Upper lobe of left lung (tissue), 6 donors: ENCODE data around the gene RSPO1. TPM values are rescaled to one million over a fixed set of nuclear protein-coding genes. Genes with fewer than 3 reads are reported as not detected.
"Not testable (repeated sequence)": the region's sequence is repeated elsewhere in the genome, so short reads cannot be mapped to it uniquely, and the experiment has no call there.

ENCODE experiments used
- ATAC-seq, 2 donors: fragments of 200-7000 bp; cut with Tn5 transposase; one replicate each; pipeline ENCODE4 v1.9.1; 2022; ENCODE audit warnings: mild to moderate bottlenecking in 2 of 2, moderate library complexity in 2 of 2; ENCODE audit not compliant: low FRiP score in 2 of 2
- DNase-seq, 2 donors: peaks; one replicate each; pipeline ENCODE4 v3.0.0-alpha.2; 2019 to 2020
- H3K27ac ChIP-seq, 4 donors: fragments of 200-600 bp; sonication (generic); one replicate each; pipeline ENCODE4 v1.5.1; 2016 to 2019
- H3K27me3 ChIP-seq, 4 donors: fragments of 200-600 bp; sonication (generic); one replicate each; pipeline ENCODE4 v1.5.1; 2017 to 2019
- H3K36me3 ChIP-seq, 4 donors: fragments of 200-600 bp; sonication (generic); one replicate each; pipeline ENCODE4 v1.5.1; 2016 to 2019
- H3K4me1 ChIP-seq, 4 donors: fragments of 200-600 bp; sonication (generic); one replicate each; pipeline ENCODE4 v1.5.1; 2018 to 2019
- H3K4me3 ChIP-seq, 4 donors: fragments of 200-600 bp; sonication (generic); one replicate each; pipeline ENCODE4 v1.5.1; 2017 to 2019; ENCODE audit warnings: mild to moderate bottlenecking in 2 of 4, moderate library complexity in 1 of 4
- H3K9me3 ChIP-seq, 4 donors: fragments of 200-600 bp; sonication (generic); one replicate each; pipeline ENCODE4 v1.5.1; 2018 to 2019
- EP300 ChIP-seq, 4 donors: sonication (generic); formaldehyde crosslinking; IDR thresholded peaks; one replicate each; pipeline ENCODE4 v1.5.1; 2017; ENCODE audit warnings: antibody characterized with exemption in 4 of 4, control low read depth in 2 of 4
- POLR2A ChIP-seq, 4 donors: fragments of 450-650 bp; IDR thresholded peaks; one replicate each; pipeline ENCODE4 v1.5.1; 2016 to 2017; ENCODE audit warnings: antibody characterized with exemption in 4 of 4, mild to moderate bottlenecking in 2 of 4
- POLR2AphosphoS5 ChIP-seq, 2 donors: sonication (generic); formaldehyde crosslinking; IDR thresholded peaks; one replicate each; pipeline ENCODE4 v1.5.1; 2017; ENCODE audit warnings: antibody characterized with exemption in 2 of 2
- WGBS, 2 donors: methylation state at CpG; one replicate each; pipeline ENCODE4 v1.1.5; 2017 to 2018; 5-methylcytosine and 5-hydroxymethylcytosine counted together
- total RNA-seq, 6 donors: library from RNA; depleted of rRNA in 4 of 6; stranded (reverse); fragments of >200 nt in 4 of 6; gene quantifications; one replicate each; pipeline versions ENCODE4 v1.1.0 to v1.2.1, GENCODE V29; 2016 to 2021
- TF ChIP-seq, protein P1 (sequence below), 6 experiments: fragments of 450-650 bp in 4 of 6; fragments of 200-600 bp in 2 of 6; sonication (generic) in 2 of 6; IDR thresholded peaks; one replicate each; pipeline ENCODE4 v1.5.1; 2016 to 2019; ENCODE audit warnings: antibody characterized with exemption in 6 of 6
- donor health status: DM: no; HTN: no; CAD: no; lungs with moderate emphysema.
- donor health status: DM: no; HTN: yes; CAD: no; lungs with severe emphysema.

RSPO1 gene
- total RNA-seq, result 1 to 10 TPM in 5 of 6 donors, under 1 TPM in 1; 0.98 to 5.4 (median 3.5) TPM

DNA sequence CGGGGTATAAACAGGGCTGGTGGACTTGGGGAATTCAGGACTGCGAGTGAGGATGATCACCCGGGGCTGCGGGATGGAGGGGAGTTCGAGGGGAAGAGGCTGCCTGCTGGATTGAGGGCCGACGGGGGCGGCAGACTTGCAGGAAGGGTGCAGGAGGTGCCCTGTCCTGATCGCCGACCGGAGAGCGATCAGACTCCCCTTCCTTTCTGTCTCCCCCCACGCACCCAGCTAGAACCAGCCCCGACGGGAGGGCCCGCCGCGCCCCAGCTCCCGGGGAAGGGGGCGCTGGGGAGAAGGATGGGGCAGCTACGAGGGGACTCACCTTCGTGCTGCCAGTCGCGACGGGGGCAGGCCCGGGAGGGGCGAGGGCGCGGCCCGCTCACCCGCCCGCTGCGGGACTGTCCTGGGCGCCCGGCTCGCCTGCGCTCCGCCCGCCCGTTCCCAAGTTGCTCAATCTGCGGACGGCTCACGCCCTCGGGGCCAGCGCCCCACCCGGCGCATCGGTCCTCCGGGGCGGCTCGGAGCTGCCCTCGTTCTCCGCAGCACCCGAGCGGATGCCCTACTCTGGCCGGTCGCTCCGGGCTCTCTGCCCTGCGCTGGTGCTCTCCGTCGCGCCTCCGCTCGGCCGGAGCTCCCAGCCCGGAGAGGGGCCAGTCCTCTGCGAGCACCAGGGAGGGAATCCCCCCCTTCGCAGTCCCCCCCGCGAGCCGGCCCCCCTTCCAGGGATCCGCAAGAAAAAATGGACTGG is at the start of gene RSPO1:
Gene RSPO1, minus strand, starts transcription at position 649 of the 748 bp plus-strand sequence. CDS start 5,231 bp downstream, outside the sequence.
- ATAC-seq (peak in 1 of 2 donors; percentile 63), DNase-seq (peak in 1 of 2 donors; percentile 87)
- TF ChIP-seq POLR2AphosphoS5 (IDR thresholded peaks at IDR 0.05) (no peak), EP300 (IDR thresholded peaks at IDR 0.05) (no peak), POLR2A (IDR thresholded peaks at IDR 0.05) (peak in 1 of 4 donors; percentile 14)
- TF ChIP-seq, protein P1, sequence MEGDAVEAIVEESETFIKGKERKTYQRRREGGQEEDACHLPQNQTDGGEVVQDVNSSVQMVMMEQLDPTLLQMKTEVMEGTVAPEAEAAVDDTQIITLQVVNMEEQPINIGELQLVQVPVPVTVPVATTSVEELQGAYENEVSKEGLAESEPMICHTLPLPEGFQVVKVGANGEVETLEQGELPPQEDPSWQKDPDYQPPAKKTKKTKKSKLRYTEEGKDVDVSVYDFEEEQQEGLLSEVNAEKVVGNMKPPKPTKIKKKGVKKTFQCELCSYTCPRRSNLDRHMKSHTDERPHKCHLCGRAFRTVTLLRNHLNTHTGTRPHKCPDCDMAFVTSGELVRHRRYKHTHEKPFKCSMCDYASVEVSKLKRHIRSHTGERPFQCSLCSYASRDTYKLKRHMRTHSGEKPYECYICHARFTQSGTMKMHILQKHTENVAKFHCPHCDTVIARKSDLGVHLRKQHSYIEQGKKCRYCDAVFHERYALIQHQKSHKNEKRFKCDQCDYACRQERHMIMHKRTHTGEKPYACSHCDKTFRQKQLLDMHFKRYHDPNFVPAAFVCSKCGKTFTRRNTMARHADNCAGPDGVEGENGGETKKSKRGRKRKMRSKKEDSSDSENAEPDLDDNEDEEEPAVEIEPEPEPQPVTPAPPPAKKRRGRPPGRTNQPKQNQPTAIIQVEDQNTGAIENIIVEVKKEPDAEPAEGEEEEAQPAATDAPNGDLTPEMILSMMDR (IDR thresholded peaks at IDR 0.05), result no peak
- H3K27ac ChIP-seq, result peak within 1 kb of the TSS in 1 of 4 donors; percentile 57
- H3K9me3 ChIP-seq, result no peaks in the 10 kb centered on the region
- H3K4me1 ChIP-seq, result peaks cover 9 to 15% (median 12%) of the 10 kb centered on the region in 4 donors
- H3K27me3 ChIP-seq, result peaks cover 0 to 33% (median 23%) of the 10 kb centered on the region in 4 donors
- WGBS, 2 donors, result 2 to 3% methylated on average over 11 to 21 of the region's 72 CpGs
- H3K4me3 ChIP-seq, result peak within 1 kb of the TSS; percentile 10 to 45 (median 38)
- no peaks in the 10 kb centered on the region for H3K36me3 ChIP-seq

DNA sequence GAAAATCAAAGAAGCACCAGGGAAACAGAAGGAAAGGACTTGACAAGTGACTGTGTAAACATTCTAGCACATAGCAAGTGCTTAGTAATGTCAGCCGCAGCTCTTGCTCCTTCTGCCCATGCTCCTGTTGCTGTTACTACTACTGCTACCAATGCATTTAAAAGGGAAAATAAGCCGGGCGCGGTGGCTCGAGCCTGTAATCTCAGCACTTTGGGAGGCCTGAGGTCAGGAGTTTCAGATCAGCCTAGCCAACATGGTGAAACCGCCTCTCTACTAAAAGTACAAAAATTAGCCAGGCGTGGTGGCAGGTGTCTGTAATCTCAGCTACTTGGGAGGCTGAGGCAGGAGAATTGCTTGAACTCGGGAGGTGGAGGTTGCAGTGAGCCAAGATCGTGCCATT is 49.5 kb upstream of the RSPO1 start:
- not testable (repeated sequence) for H3K4me1 ChIP-seq, H3K9me3 ChIP-seq, H3K4me3 ChIP-seq, H3K27ac ChIP-seq, ATAC-seq, H3K27me3 ChIP-seq, DNase-seq
- WGBS, 2 donors, result 90% methylated on average over 9 of the region's 9 CpGs
- peaks cover 5 to 60% (median 40%) of the 10 kb centered on the region in 4 donors for H3K36me3 ChIP-seq

DNA sequence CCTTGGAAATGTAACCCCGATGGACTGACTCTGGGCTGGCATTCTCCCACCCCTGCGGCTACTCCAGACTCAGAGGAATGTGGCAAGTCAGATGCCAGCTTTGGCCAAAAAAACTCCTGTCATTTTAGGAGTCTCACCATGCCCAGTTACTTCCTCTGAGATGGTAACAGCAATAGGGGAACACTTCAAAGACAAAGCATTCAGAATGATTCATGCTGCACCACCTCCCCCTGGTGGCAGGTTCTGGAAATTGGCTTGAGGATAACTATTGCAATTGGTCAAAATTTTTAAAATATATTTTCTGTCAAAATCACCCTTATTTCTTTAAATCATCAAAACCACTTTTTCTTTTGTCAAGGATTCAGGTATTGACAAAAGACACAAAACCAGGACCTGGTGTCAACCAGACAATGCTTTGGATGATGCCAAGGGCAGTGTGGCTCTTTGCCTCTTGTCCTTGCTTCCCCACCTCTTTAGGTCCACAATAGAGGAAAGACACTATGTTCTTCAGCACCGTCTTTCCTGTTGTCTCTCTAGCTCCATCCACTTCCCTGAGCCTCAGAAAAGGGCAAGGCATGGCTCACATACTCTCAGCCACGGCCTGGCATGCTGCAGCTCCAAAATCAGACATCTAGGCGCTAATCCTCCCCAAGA is 47.8 kb upstream of the RSPO1 start:
- Histone ChIP-seq H3K27me3 (no peaks in the 10 kb centered on the region), H3K36me3 (peaks cover 5 to 53% (median 36%) of the 10 kb centered on the region in 4 donors), H3K27ac (no peak overlapping the region), H3K4me1 (no peaks in the 10 kb centered on the region), H3K9me3 (no peaks in the 10 kb centered on the region), H3K4me3 (no peak overlapping the region)
- ATAC-seq (peak; percentile 81 to 86), DNase-seq (peak in 1 of 2 donors; percentile 47)
- 68 to 73% methylated on average over 5 of the region's 5 CpGs for WGBS, 2 donors
- TF ChIP-seq EP300 (IDR thresholded peaks at IDR 0.05) (no peak), POLR2AphosphoS5 (IDR thresholded peaks at IDR 0.05) (no peak), POLR2A (IDR thresholded peaks at IDR 0.05) (no peak)
- TF ChIP-seq, protein P1 (IDR thresholded peaks at IDR 0.05), result peak; percentile 60 to 82 (median 78)

GRCh38 chr1:37680933-37681332 is 46.2 kb upstream of the RSPO1 start:
- Histone ChIP-seq H3K9me3 (no peaks in the 10 kb centered on the region), H3K36me3 (peaks cover 2 to 37% (median 25%) of the 10 kb centered on the region in 4 donors), H3K27ac (no peak overlapping the region), H3K27me3 (no peaks in the 10 kb centered on the region), H3K4me1 (peaks cover 0 to 3% (median 0%) of the 10 kb centered on the region in 4 donors), H3K4me3 (no peak overlapping the region)
- ATAC-seq, result no peak
- WGBS, 2 donors, result 86 to 87% methylated on average over 3 of the region's 3 CpGs
- DNase-seq, result no peak
- no peak for TF ChIP-seq POLR2AphosphoS5 (IDR thresholded peaks at IDR 0.05)
- no peak for TF ChIP-seq EP300 (IDR thresholded peaks at IDR 0.05)
- TF ChIP-seq, protein P1 (IDR thresholded peaks at IDR 0.05), result no peak
- TF ChIP-seq POLR2A (IDR thresholded peaks at IDR 0.05), result no peak

DNA sequence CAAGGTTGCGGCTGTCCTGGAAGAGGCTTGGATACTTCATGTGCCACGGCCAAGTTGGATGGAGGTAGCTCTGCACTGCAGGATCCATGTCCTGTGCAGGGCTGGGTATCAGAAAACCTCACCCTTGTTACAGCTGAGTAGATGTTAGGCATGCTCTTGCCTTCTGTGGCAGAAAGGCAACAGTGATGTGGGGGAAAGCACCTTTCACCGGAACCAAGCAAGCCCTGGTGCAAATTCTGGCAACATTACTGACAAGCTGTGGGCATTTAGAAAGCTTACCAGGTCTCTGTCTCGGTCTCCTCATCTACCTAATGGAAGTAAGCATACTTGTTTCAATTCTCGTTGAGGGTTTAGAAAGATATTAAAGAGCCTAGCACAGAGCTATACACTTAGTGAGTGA is 43.1 kb upstream of the RSPO1 start:
- Histone ChIP-seq H3K27ac (no peak overlapping the region), H3K4me3 (no peak overlapping the region), H3K27me3 (no peaks in the 10 kb centered on the region), H3K36me3 (peaks cover 0 to 6% (median 3%) of the 10 kb centered on the region in 4 donors), H3K4me1 (peaks cover 0 to 3% (median 0%) of the 10 kb centered on the region in 4 donors), H3K9me3 (no peaks in the 10 kb centered on the region)
- TF ChIP-seq EP300 (IDR thresholded peaks at IDR 0.05) (no peak), POLR2A (IDR thresholded peaks at IDR 0.05) (no peak), POLR2AphosphoS5 (IDR thresholded peaks at IDR 0.05) (no peak)
- TF ChIP-seq, protein P1 (IDR thresholded peaks at IDR 0.05), result no peak
- DNase-seq (no peak), ATAC-seq (no peak)
- 77 to 80% methylated on average over 3 to 5 of the region's 5 CpGs for WGBS, 2 donors
